ENCODE results near the gene ANKRD30B. TPM values are rescaled to one million over a fixed set of nuclear protein-coding genes. Genes with fewer than 3 reads are reported as not detected.
"Not testable (repeated sequence)": the region's sequence is repeated elsewhere in the genome, so short reads cannot be mapped to it uniquely, and the experiment has no call there.

ANKRD30B gene
- total and polyA plus RNA-seq, 2 of the 8 experiments (the other 6 are each of a cell fraction or from before 2014, with no cell fraction given): not detected

DNA sequence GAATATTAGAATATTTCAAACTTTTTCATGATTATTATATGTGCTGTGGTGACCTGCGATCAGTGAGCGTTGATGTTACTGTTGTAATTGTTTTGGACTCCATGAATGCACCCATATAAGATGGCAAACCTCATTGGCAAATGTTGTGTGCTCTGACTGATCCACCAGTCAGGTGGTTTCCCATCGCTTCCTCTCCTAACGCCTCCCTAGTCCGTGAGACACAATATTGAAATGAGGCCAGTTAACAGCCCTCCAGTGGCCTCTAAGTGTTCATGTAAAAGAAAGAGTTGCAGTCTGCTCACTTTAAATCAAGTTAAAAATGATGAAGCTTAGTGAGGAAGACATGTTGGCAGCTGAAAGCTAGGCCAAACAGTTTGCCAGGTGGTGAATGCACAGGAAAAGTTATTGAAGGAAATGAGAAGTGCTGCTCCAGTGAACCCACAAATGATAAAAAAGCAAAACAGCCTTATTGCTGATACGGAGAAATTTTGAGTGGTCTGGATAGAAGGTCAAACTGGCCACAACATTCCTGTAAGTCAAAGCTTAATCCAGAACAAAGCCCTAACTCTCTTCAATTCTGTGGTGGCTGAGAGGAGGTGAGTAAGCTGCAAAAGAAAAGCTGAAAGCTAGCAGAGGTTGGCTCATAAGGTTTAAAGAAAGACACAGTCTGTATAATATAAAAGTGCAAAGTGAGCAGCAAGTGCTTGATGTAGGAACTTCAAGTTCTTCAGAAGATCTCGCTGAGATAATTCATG is 46.5 kb upstream of the ANKRD30B start:
- H3K9ac ChIP-seq (replicated peaks in 1 of 4; ENCODE audit: extremely low read depth in 1 of 4, low read depth in 3 of 4, low read length in 3 of 4); H3K4ac ChIP-seq (replicated peaks; ENCODE audit: insufficient read length, low read depth, low read length); H4K91ac ChIP-seq (replicated peaks; ENCODE audit: insufficient read length, low read length); H3K36me3 ChIP-seq (ENCODE audit: control insufficient read depth in 2 of 4, insufficient read depth in 4 of 4, low read length in 3 of 4); H3K27me3 ChIP-seq (replicated peaks in 1 of 4; ENCODE audit: control insufficient read depth in 3 of 4, extremely low read depth in 1 of 4, insufficient read depth in 3 of 4, low read length in 3 of 4); H3K14ac ChIP-seq (ENCODE audit: insufficient read length); H2BK20ac ChIP-seq (ENCODE audit: low read length); CTCF ChIA-PET (ENCODE audit: partially characterized antibody); H2BK5ac ChIP-seq (ENCODE audit: low read depth, low read length); H3K4me1 ChIP-seq (replicated peaks in 1 of 4; ENCODE audit: control insufficient read depth in 3 of 4, insufficient read depth in 4 of 4, low read length in 3 of 4); H2AFZ ChIP-seq (ENCODE audit: low read length); H2BK12ac ChIP-seq (ENCODE audit: low read depth, low read length); H3K4me3 ChIP-seq (ENCODE audit: extremely low read depth in 1 of 4, insufficient read depth in 2 of 4, low read depth in 3 of 4, low read length in 4 of 4); H2AK5ac ChIP-seq (ENCODE audit: low read depth, low read length); DNase-seq (ENCODE audit: low read depth in 1 of 2, low spot score in 2 of 2); H3K79me1 ChIP-seq (ENCODE audit: low read depth, low read length); FAIRE-seq; H3K18ac ChIP-seq (ENCODE audit: extremely low read depth, low read length); POLR2A ChIA-PET (ENCODE audit: partially characterized antibody); H3K23ac ChIP-seq (ENCODE audit: insufficient read length); H4K5ac ChIP-seq (ENCODE audit: insufficient read length, low read depth, low read length); H2BK120ac ChIP-seq (replicated peaks; ENCODE audit: low read depth, low read length); H3K56ac ChIP-seq (replicated peaks; ENCODE audit: insufficient read length, low read depth, low read length); H3K23me2 ChIP-seq (ENCODE audit: low read depth, low read length); H2BK15ac ChIP-seq (ENCODE audit: low read length); H3K27ac ChIP-seq (ENCODE audit: low read depth, low read length); H3K79me2 ChIP-seq (ENCODE audit: control insufficient read depth in 1 of 2, insufficient read depth in 2 of 2, low read length in 2 of 2); H4K20me1 ChIP-seq (replicated peaks in 1 of 2; ENCODE audit: control insufficient read depth in 1 of 2, insufficient read depth in 2 of 2, low read length in 2 of 2); H3K4me2 ChIP-seq (ENCODE audit: insufficient read depth in 1 of 2, low read depth in 2 of 2, low read length in 2 of 2); H4K8ac ChIP-seq (ENCODE audit: extremely low read depth, insufficient read depth, low read length): not testable (repeated sequence)
- WGBS, 2 experiments (ENCODE audit: extremely low coverage in 1 of 2, insufficient coverage in 1 of 2, insufficient read length in 1 of 2, insufficient replicate concordance in 2 of 2, low coverage in 1 of 2, low lambda C conversion rate in 2 of 2, missing lambda C conversion rate in 1 of 2): 77% methylated on average over 7 of the region's 7 CpGs; no CpG with 5 or more reads in 1 of the 2 experiments
- peaks cover 8 to 23% of the 10 kb centered on the region in 2 experiments; a peak in 3 of 4 replicates for H3K9me3 ChIP-seq (ENCODE audit: insufficient read depth in 2 of 2, low read depth in 1 of 2, low read length in 1 of 2)

DNA sequence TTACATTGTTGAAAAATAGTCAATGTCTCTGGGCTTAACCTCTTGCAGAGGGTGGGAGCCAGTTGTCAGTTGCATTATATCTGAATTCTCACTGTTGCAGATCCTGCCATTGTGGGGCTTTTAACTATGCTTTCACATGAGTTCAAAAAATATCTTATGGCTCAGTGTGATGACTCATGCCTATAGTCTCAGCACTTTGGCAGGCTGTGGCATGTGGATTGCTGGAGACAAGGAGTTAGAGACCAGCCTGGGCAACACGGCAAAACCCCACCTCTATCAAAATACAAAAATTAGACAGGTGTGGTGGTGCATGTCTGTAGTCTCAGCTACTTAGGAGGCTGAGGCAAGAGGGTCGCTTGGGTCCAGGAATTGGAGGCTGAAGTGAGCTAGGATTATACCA is 38.2 kb upstream of the ANKRD30B start:
- WGBS, 2 experiments (ENCODE audit: extremely low coverage in 1 of 2, insufficient coverage in 1 of 2, insufficient read length in 1 of 2, insufficient replicate concordance in 2 of 2, low coverage in 1 of 2, low lambda C conversion rate in 2 of 2, missing lambda C conversion rate in 1 of 2): 45% methylated on average over 2 of the region's 2 CpGs; no CpG with 5 or more reads in 1 of the 2 experiments
- H3K79me1 ChIP-seq (ENCODE audit: low read depth, low read length); H2BK120ac ChIP-seq (replicated peaks; ENCODE audit: low read depth, low read length); H3K27ac ChIP-seq (ENCODE audit: low read depth, low read length); POLR2A ChIA-PET (ENCODE audit: partially characterized antibody); H2BK5ac ChIP-seq (ENCODE audit: low read depth, low read length); H3K56ac ChIP-seq (replicated peaks; ENCODE audit: insufficient read length, low read depth, low read length); H4K5ac ChIP-seq (ENCODE audit: insufficient read length, low read depth, low read length); H3K4me3 ChIP-seq (ENCODE audit: extremely low read depth in 1 of 4, insufficient read depth in 2 of 4, low read depth in 3 of 4, low read length in 4 of 4); H3K27me3 ChIP-seq (replicated peaks in 1 of 4; ENCODE audit: control insufficient read depth in 3 of 4, extremely low read depth in 1 of 4, insufficient read depth in 3 of 4, low read length in 3 of 4); CTCF ChIA-PET (ENCODE audit: partially characterized antibody); H3K4me2 ChIP-seq (ENCODE audit: insufficient read depth in 1 of 2, low read depth in 2 of 2, low read length in 2 of 2); FAIRE-seq; H4K8ac ChIP-seq (ENCODE audit: extremely low read depth, insufficient read depth, low read length); H3K4me1 ChIP-seq (replicated peaks in 1 of 4; ENCODE audit: control insufficient read depth in 3 of 4, insufficient read depth in 4 of 4, low read length in 3 of 4); H4K20me1 ChIP-seq (replicated peaks in 1 of 2; ENCODE audit: control insufficient read depth in 1 of 2, insufficient read depth in 2 of 2, low read length in 2 of 2); H2BK12ac ChIP-seq (ENCODE audit: low read depth, low read length); H3K14ac ChIP-seq (ENCODE audit: insufficient read length); H2AFZ ChIP-seq (ENCODE audit: low read length); H2BK15ac ChIP-seq (ENCODE audit: low read length); H4K91ac ChIP-seq (replicated peaks; ENCODE audit: insufficient read length, low read length); H3K4ac ChIP-seq (replicated peaks; ENCODE audit: insufficient read length, low read depth, low read length); H3K23me2 ChIP-seq (ENCODE audit: low read depth, low read length); H3K79me2 ChIP-seq (ENCODE audit: control insufficient read depth in 1 of 2, insufficient read depth in 2 of 2, low read length in 2 of 2); H3K9ac ChIP-seq (replicated peaks in 1 of 4; ENCODE audit: extremely low read depth in 1 of 4, low read depth in 3 of 4, low read length in 3 of 4); H2BK20ac ChIP-seq (ENCODE audit: low read length); H3K23ac ChIP-seq (ENCODE audit: insufficient read length); H3K36me3 ChIP-seq (ENCODE audit: control insufficient read depth in 2 of 4, insufficient read depth in 4 of 4, low read length in 3 of 4); DNase-seq (ENCODE audit: low read depth in 1 of 2, low spot score in 2 of 2); H3K18ac ChIP-seq (ENCODE audit: extremely low read depth, low read length); H2AK5ac ChIP-seq (ENCODE audit: low read depth, low read length): not testable (repeated sequence)
- peaks cover 10 to 41% of the 10 kb centered on the region in 2 experiments; a peak in 3 of 4 replicates for H3K9me3 ChIP-seq (ENCODE audit: insufficient read depth in 2 of 2, low read depth in 1 of 2, low read length in 1 of 2)
